ENCODE data around the gene ADGRV1.

DNA sequence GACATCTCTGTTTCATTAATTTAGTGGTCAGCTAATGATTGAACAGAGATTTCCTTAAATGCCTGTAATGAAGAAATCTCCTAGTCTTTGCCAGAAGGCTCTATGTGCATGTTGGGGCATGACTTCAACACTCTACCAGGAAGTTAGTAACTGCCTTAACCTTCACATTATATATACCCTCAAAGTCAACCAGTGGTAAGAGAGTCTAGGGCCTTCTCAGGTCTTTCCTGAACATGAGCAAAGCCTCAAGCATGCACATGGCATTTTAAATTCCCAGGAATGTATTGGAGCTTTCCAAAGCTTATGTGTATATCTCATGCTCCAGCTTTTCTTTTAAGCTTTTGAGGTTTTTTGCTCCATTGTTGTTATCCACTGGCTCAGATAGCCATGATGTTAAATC is 436.2 kb downstream of the ADGRV1 start:
- TF ChIP-seq, protein P1, sequence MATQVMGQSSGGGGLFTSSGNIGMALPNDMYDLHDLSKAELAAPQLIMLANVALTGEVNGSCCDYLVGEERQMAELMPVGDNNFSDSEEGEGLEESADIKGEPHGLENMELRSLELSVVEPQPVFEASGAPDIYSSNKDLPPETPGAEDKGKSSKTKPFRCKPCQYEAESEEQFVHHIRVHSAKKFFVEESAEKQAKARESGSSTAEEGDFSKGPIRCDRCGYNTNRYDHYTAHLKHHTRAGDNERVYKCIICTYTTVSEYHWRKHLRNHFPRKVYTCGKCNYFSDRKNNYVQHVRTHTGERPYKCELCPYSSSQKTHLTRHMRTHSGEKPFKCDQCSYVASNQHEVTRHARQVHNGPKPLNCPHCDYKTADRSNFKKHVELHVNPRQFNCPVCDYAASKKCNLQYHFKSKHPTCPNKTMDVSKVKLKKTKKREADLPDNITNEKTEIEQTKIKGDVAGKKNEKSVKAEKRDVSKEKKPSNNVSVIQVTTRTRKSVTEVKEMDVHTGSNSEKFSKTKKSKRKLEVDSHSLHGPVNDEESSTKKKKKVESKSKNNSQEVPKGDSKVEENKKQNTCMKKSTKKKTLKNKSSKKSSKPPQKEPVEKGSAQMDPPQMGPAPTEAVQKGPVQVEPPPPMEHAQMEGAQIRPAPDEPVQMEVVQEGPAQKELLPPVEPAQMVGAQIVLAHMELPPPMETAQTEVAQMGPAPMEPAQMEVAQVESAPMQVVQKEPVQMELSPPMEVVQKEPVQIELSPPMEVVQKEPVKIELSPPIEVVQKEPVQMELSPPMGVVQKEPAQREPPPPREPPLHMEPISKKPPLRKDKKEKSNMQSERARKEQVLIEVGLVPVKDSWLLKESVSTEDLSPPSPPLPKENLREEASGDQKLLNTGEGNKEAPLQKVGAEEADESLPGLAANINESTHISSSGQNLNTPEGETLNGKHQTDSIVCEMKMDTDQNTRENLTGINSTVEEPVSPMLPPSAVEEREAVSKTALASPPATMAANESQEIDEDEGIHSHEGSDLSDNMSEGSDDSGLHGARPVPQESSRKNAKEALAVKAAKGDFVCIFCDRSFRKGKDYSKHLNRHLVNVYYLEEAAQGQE (IDR thresholded peaks at IDR 0.05) = no peak
- no peak for TF ChIP-seq SREBF2 (IDR thresholded peaks at IDR 0.05)
- TF ChIP-seq, protein P2, sequence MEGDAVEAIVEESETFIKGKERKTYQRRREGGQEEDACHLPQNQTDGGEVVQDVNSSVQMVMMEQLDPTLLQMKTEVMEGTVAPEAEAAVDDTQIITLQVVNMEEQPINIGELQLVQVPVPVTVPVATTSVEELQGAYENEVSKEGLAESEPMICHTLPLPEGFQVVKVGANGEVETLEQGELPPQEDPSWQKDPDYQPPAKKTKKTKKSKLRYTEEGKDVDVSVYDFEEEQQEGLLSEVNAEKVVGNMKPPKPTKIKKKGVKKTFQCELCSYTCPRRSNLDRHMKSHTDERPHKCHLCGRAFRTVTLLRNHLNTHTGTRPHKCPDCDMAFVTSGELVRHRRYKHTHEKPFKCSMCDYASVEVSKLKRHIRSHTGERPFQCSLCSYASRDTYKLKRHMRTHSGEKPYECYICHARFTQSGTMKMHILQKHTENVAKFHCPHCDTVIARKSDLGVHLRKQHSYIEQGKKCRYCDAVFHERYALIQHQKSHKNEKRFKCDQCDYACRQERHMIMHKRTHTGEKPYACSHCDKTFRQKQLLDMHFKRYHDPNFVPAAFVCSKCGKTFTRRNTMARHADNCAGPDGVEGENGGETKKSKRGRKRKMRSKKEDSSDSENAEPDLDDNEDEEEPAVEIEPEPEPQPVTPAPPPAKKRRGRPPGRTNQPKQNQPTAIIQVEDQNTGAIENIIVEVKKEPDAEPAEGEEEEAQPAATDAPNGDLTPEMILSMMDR (IDR thresholded peaks at IDR 0.05) = no peak
- no peak for TF ChIP-seq POLR2AphosphoS2 (conservative IDR thresholded peaks at IDR 0.05; ENCODE audit: low read length)
- no peak for TF ChIP-seq POLR2A (IDR thresholded peaks at IDR 0.05; ENCODE audit: low read length)
- TF ChIP-seq MAZ (IDR thresholded peaks at IDR 0.05; ENCODE audit: borderline replicate concordance, low read depth, low read length) = no peak
- no peak for TF ChIP-seq RCOR1 (IDR thresholded peaks at IDR 0.05; ENCODE audit: low read depth, low read length)
- TF ChIP-seq, protein P3, sequence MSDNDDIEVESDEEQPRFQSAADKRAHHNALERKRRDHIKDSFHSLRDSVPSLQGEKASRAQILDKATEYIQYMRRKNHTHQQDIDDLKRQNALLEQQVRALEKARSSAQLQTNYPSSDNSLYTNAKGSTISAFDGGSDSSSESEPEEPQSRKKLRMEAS (IDR thresholded peaks at IDR 0.05) = no peak
- no peak for TF ChIP-seq EP300 (IDR thresholded peaks at IDR 0.05)
- no peak for TF ChIP-seq RFX5 (IDR thresholded peaks at IDR 0.05)
